Hepatocyte (in vitro differentiated cells): ENCODE results near the gene TXNDC11.

Experiments used
- EZH2phosphoT487 ChIP-seq: fragments of 200-600 bp; sonication (generic); IDR thresholded peaks from one replicate; pipeline ENCODE4 v1.6.1; 2018; ENCODE audit warnings: antibody characterized with exemption, mild to moderate bottlenecking, low read depth, moderate library complexity; ENCODE audit not compliant: unreplicated experiment, severe bottlenecking
- TF ChIP-seq, protein P1 (sequence below): fragments of 200-600 bp; sonication (generic); IDR thresholded peaks from 2 replicates; pipeline ENCODE4 v1.5.1; 2016; ENCODE audit warnings: antibody characterized with exemption, mild to moderate bottlenecking; ENCODE audit not compliant: poor library complexity

DNA sequence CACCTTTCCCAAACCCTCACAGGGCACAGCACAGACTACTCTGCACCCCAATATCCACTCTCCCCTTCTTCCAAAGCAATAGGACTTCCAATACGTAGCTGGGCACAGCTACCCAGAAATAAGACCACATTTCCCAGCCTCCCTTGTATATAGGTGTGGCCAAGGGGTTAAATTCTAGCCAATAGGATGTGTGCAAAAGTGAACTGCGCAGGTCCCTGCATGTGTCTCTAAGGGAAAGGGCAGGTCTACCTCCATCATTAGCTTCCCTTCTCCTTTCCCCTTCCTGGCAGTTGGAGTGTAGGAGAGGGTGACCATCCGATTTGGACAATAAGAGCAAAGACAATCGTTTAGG, 99.9 kb downstream of the TXNDC11 start:
- no peak for TF ChIP-seq EZH2phosphoT487
- TF ChIP-seq, protein P1, sequence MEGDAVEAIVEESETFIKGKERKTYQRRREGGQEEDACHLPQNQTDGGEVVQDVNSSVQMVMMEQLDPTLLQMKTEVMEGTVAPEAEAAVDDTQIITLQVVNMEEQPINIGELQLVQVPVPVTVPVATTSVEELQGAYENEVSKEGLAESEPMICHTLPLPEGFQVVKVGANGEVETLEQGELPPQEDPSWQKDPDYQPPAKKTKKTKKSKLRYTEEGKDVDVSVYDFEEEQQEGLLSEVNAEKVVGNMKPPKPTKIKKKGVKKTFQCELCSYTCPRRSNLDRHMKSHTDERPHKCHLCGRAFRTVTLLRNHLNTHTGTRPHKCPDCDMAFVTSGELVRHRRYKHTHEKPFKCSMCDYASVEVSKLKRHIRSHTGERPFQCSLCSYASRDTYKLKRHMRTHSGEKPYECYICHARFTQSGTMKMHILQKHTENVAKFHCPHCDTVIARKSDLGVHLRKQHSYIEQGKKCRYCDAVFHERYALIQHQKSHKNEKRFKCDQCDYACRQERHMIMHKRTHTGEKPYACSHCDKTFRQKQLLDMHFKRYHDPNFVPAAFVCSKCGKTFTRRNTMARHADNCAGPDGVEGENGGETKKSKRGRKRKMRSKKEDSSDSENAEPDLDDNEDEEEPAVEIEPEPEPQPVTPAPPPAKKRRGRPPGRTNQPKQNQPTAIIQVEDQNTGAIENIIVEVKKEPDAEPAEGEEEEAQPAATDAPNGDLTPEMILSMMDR, result no peak
